IPS-11a (cell line): Measurements from ENCODE around the gene ABCC4.

Experiments
- H3K4me3 ChIP-seq: one replicate; pipeline ENCODE4 v1.5.1; 2013; ENCODE audit warnings: low read depth, low read length, control low read depth

Gene ABCC4

DNA sequence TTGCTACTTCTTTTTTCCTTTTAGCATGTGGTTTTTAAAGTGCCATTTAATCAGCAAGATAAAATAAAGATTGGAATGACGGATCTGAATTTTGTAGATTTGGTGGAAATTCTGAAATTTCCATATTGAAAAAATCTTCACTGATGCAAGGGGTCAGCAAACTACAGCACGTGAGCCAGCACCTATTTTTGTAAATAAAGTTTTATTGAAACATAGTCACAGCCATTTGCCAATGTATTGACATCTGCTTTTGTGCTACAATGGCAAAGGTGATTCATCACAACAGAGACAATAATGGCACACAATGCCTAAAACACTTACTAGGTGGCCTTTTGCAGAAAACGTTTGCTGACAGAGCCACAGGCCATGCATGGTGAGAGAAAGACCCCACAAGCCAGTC, 226.4 kb downstream of the ABCC4 start:
- H3K4me3 ChIP-seq = no peak overlapping the region

- no peak overlapping the region for H3K4me3 ChIP-seq
Observed at GRCh38 chr13:95073747-95074311, 227.4 kb downstream of the ABCC4 start.

DNA sequence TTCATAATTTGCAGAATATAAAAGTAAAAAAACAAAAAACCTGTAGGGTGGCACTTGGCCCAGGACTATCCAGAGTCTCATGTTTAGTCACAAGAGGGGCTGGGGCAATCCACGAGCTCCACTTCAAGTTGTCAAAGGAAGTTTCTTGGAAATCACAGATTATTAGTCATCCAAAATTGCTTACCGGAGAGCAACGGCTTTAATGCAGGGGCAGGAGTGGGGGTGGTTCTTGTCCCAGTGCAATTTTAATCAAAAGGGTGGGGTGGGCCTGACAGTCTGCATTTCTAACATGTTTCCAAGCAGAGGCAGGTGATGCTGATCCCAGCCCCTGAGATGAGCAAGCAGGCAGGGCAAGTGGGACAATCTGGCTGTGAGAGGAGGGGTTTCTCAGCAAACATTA, 233.9 kb downstream of the ABCC4 start:
- no peak overlapping the region for H3K4me3 ChIP-seq

DNA sequence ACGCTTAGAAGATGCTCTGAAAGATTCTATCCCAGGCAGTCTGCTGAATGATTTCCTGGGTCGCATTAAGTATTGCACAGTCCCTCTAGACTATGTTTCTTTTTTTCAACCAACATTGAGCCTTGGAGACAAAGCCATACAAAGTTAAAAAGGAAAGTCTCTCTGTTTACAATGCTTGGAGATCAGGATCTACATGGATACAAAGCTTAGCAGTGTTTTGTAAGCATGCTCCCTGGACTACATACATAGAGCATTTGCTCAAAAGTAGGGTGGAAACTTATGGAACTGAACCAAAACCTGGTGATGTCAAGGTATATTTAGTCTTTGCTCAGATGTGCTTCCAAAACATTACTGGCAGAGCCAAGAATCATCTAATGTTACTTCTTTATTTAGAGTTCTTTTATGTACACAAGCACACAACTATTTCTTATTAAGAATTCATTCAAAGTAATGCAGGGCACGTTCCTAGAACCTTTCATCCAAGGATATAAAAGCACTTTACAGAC, 241.2 kb downstream of the ABCC4 start:
- H3K4me3 ChIP-seq = no peak overlapping the region

- no peak overlapping the region for H3K4me3 ChIP-seq
Observed at GRCh38 chr13:95059306-95059705, 241.9 kb downstream of the ABCC4 start.

DNA sequence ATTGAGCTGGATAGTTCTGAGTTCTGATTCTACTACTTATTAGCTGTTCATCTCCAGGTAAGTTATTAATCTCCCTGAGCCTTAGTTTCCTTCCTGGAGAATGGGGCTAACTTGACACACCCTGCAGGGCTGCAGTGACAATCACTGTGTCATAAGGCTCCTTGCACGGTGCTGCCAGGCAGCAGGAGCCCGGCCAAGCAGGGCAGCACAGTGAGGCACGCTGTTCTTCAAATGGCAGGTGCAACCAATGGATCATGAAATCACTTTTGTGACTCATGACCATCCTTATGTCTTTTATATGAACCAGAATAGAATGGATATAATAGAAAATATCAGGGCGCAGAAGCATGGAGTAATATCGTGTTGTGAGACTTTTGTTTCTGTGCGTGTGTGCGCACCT, 242.6 kb downstream of the ABCC4 start:
- no peak overlapping the region for H3K4me3 ChIP-seq

GRCh38 chr13:95056266-95056665, 245.0 kb downstream of the ABCC4 start:
- no peak overlapping the region for H3K4me3 ChIP-seq

GRCh38 chr13:95050800-95051615, 250.2 kb downstream of the ABCC4 start:
- no peak overlapping the region for H3K4me3 ChIP-seq

- no peak overlapping the region for H3K4me3 ChIP-seq
Observed at GRCh38 chr13:95049772-95050171, 251.5 kb downstream of the ABCC4 start.

DNA sequence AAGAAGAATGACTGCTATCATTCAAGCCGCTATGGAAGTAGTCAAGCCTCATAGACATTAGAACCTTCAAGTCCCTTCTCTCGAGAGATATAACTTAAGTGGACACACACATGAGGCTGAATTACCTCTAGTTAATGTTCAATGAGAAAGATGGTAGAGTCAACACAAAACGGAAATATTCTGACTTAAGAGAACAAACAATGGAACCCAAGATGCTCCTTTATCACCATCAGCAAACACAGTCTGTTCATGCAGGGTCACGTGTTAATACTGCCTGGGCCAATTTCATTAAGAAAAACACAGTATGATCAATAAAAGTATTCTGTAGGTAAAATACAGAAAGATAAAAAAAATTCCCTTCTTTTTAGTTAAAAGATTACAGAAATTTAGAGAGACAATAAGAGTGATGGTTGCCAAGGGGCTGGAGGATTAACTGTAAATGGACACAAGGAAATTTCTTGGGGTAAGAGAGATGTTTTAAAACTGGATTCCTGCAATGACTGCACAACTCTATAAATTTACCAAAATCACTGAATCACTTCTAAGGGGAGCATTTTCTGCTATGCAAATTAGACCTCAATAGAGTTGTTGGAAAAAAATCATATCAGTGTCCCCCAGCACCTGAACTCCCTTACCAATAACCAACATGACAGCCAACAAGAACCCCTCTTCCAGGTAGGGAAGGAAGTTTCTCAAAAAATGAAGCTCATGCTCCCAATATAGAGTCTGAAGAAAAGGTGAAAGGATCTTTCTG, 256.6 kb downstream of the ABCC4 start:
- H3K4me3 ChIP-seq = no peak overlapping the region

DNA sequence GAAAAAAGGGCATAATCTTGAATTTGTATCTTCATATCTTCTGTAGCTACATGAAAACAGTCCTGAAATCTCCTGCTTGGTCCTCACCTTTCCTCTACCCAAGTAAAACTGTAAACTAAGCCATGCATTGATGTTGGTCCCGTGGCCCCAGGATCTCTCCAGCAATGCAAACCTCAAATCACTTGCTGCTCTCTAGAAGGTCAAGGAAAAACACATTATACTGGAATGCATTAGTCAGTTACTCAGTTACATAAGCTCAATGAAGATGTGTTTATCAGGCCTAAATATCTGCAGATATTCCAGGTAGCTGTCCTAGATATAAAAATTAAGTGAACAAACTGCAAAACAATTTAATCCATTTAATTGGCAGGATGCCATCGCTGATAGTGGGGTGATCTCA, 261.8 kb downstream of the ABCC4 start:
- no peak overlapping the region for H3K4me3 ChIP-seq

GRCh38 chr13:95038949-95039348, 262.3 kb downstream of the ABCC4 start:
- H3K4me3 ChIP-seq = no peak overlapping the region

DNA sequence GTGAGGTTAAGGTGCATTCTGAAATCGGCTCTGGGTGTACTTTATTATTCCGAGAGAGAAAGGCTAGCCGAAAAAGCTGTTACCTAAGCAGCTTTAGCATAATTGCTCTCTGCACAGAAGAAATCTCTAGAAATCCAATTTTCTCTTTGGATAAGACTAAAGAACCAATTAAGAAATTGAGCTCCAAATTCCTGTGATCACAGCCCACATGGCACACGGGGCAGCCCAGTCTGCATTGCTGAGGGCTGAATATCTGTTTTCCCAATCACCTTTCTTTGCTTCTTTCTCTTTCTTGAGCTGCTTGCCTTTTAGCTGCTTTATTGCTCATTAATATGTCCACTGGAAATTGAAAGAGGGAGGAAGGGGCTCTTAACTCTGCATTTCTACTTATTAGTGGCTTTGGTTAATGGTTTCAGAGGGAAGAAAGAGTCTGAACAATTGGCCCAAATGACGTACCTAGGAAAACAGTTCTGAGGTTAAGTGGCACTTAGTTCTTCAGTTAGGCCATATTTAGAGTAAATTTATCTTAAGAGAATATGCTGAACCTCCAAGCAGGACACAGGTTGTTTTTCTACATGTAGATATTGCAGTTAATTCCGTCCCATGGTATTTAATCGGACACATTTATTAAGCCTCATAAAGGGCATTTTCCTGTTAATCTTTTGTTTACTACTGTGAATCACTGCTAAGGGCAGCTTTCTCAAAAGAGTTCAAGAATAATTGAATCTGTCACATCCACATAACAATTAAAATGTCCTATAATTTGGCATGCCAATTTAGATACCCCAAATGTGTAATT, 265.7 kb downstream of the ABCC4 start:
- no peak overlapping the region for H3K4me3 ChIP-seq

- H3K4me3 ChIP-seq = no peak overlapping the region
Observed at GRCh38 chr13:95033890-95034289, 267.4 kb downstream of the ABCC4 start.

- H3K4me3 ChIP-seq = no peak overlapping the region
Observed at GRCh38 chr13:95032121-95032520, 269.1 kb downstream of the ABCC4 start.

GRCh38 chr13:95030821-95031343, 270.4 kb downstream of the ABCC4 start:
- H3K4me3 ChIP-seq = no peak overlapping the region

DNA sequence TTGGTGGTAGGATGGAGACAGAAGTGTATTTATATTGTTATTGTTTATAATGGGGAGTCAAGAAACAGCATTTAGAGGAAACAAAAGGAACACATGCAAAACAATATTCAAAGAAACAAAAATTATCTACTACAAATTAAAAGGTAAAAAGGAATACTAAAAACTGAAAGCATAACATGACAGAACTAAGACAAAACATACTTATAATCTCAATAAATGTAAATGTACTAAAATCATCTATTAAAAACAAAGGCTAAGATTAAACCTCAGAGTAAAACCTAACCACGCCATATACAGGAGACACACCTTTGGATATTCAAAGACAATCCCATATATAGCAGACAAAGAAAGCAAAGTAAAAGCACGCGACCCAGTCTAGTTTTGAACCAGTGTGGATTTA, 273.6 kb downstream of the ABCC4 start:
- H3K4me3 ChIP-seq = no peak overlapping the region

GRCh38 chr13:95025116-95025515, 276.1 kb downstream of the ABCC4 start:
- H3K4me3 ChIP-seq = no peak overlapping the region

- H3K4me3 ChIP-seq = no peak overlapping the region
Observed at GRCh38 chr13:95023405-95023804, 277.8 kb downstream of the ABCC4 start.

- no peak overlapping the region for H3K4me3 ChIP-seq
Observed at GRCh38 chr13:95020298-95020987, 280.8 kb downstream of the ABCC4 start.
